ENCODE results near the gene MS4A14. TPM values are rescaled to one million over a fixed set of nuclear protein-coding genes. Genes with fewer than 3 reads are reported as not detected.

MS4A14 gene
- total RNA-seq, 2 donors from 2014 or later = 0.23 to 6.1 TPM

- DNase-seq (ENCODE audit: low spot score) = no peak
- H3K4me3 ChIP-seq = no peak within 1 kb of the TSS
- H3K36me3 ChIP-seq = no peaks in the 10 kb centered on the region
- no peaks in the 10 kb centered on the region for H3K27me3 ChIP-seq (replicated peaks; ENCODE audit: insufficient read depth)
- H3K27ac ChIP-seq = no peak within 1 kb of the TSS
- peak; percentile 4 for TF ChIP-seq POLR2AphosphoS5 (IDR thresholded peaks at IDR 0.05)
- TF ChIP-seq CTCF (IDR thresholded peaks at IDR 0.05) = no peak
- no peak for TF ChIP-seq POLR2A (IDR thresholded peaks at IDR 0.05)
- intact Hi-C loops (cut with DNase I) = no loop called here
- no peaks in the 10 kb centered on the region for H3K9me3 ChIP-seq
- no peaks in the 10 kb centered on the region for H3K4me1 ChIP-seq (replicated peaks)
- WGBS = 32% methylated on average over 3 of the region's 3 CpGs
Measured at GRCh38 chr11:60378354-60378753, 17.9 kb upstream of the MS4A14 start, which contains the start of gene MS4A7. MS4A7 (plus strand) TSS chr11:60378532; CDS start chr11:60383142, 4,610 bp downstream.

- 56% methylated on average over 5 of the region's 5 CpGs for WGBS
- no peak for DNase-seq (ENCODE audit: low spot score)
- TF ChIP-seq POLR2AphosphoS5 (IDR thresholded peaks at IDR 0.05) (no peak), CTCF (IDR thresholded peaks at IDR 0.05) (no peak), POLR2A (IDR thresholded peaks at IDR 0.05) (no peak)
- no peaks in the 10 kb centered on the region for H3K9me3 ChIP-seq
- H3K4me1 ChIP-seq (replicated peaks) = no peaks in the 10 kb centered on the region
- H3K27ac ChIP-seq = no peak overlapping the region
- intact Hi-C loops (cut with DNase I) = no loop called here
- H3K36me3 ChIP-seq = no peaks in the 10 kb centered on the region
- H3K27me3 ChIP-seq (replicated peaks; ENCODE audit: insufficient read depth) = no peaks in the 10 kb centered on the region
- no peak overlapping the region for H3K4me3 ChIP-seq
Measured at GRCh38 chr11:60389279-60389910, 6.9 kb upstream of the MS4A14 start.

- no peaks in the 10 kb centered on the region for H3K9me3 ChIP-seq
- no peaks in the 10 kb centered on the region for H3K27me3 ChIP-seq (replicated peaks; ENCODE audit: insufficient read depth)
- DNase-seq (ENCODE audit: low spot score) = no peak
- intact Hi-C loops (cut with DNase I) = no loop called here
- H3K4me3 ChIP-seq = no peak overlapping the region
- H3K36me3 ChIP-seq = no peaks in the 10 kb centered on the region
- H3K4me1 ChIP-seq (replicated peaks) = no peaks in the 10 kb centered on the region
- H3K27ac ChIP-seq = no peak overlapping the region
- TF ChIP-seq POLR2A (IDR thresholded peaks at IDR 0.05) (no peak), POLR2AphosphoS5 (IDR thresholded peaks at IDR 0.05) (no peak), CTCF (IDR thresholded peaks at IDR 0.05) (no peak)
Measured at GRCh38 chr11:60390419-60390818, 5.8 kb upstream of the MS4A14 start.

GRCh38 chr11:60392361-60392760 lies 3.9 kb upstream of the MS4A14 start:
- no peak overlapping the region for H3K27ac ChIP-seq
- no peaks in the 10 kb centered on the region for H3K27me3 ChIP-seq (replicated peaks; ENCODE audit: insufficient read depth)
- no peak for TF ChIP-seq POLR2AphosphoS5 (IDR thresholded peaks at IDR 0.05)
- no peak for TF ChIP-seq CTCF (IDR thresholded peaks at IDR 0.05)
- no peak for TF ChIP-seq POLR2A (IDR thresholded peaks at IDR 0.05)
- DNase-seq (ENCODE audit: low spot score) = no peak
- H3K9me3 ChIP-seq = no peaks in the 10 kb centered on the region
- no peaks in the 10 kb centered on the region for H3K36me3 ChIP-seq
- WGBS = 83% methylated on average over 2 of the region's 2 CpGs
- intact Hi-C loops (cut with DNase I) = no loop called here
- no peaks in the 10 kb centered on the region for H3K4me1 ChIP-seq (replicated peaks)
- no peak overlapping the region for H3K4me3 ChIP-seq

GRCh38 chr11:60393016-60393415 lies 3.2 kb upstream of the MS4A14 start:
- intact Hi-C loops (cut with DNase I) = no loop called here
- DNase-seq (ENCODE audit: low spot score) = no peak
- TF ChIP-seq POLR2A (IDR thresholded peaks at IDR 0.05) (no peak), POLR2AphosphoS5 (IDR thresholded peaks at IDR 0.05) (no peak), CTCF (IDR thresholded peaks at IDR 0.05) (no peak)
- no peak overlapping the region for H3K27ac ChIP-seq
- no peak overlapping the region for H3K4me3 ChIP-seq
- H3K36me3 ChIP-seq = no peaks in the 10 kb centered on the region
- H3K4me1 ChIP-seq (replicated peaks) = no peaks in the 10 kb centered on the region
- H3K9me3 ChIP-seq = no peaks in the 10 kb centered on the region
- no peaks in the 10 kb centered on the region for H3K27me3 ChIP-seq (replicated peaks; ENCODE audit: insufficient read depth)
- 78% methylated on average over 5 of the region's 5 CpGs for WGBS

Data from prostate gland (tissue), 2 donors.